ENCODE results near the gene EFEMP1.
"Not testable (repeated sequence)": the region's sequence is repeated elsewhere in the genome, so short reads cannot be mapped to it uniquely, and the experiment has no call there.

GRCh38 chr2:55827428-55827827 lies 96.2 kb downstream of the EFEMP1 start:
- TF ChIP-seq CTCF, POLR2A, EP300 (IDR thresholded peaks at IDR 0.05): not testable (repeated sequence)

Measured in tibial nerve (tissue), 4 donors.